Colonic mucosa (tissue), 4 donors: Measurements from ENCODE around the gene SMIM38. TPM values are rescaled to one million over a fixed set of nuclear protein-coding genes. Genes with fewer than 3 reads are reported as not detected.

ENCODE experiments used
- DNase-seq: peaks from one replicate; pipeline ENCODE4 v3.0.0-alpha.2; 2020
- H3K27ac ChIP-seq: fragments of 200-600 bp; one replicate; pipeline ENCODE4 v1.8.0; 2021
- H3K27me3 ChIP-seq: fragments of 200-600 bp; one replicate; pipeline ENCODE4 v1.8.0; 2021
- H3K36me3 ChIP-seq: fragments of 200-600 bp; one replicate; pipeline ENCODE4 v1.8.0; 2021
- H3K4me1 ChIP-seq: fragments of 200-600 bp; one replicate; pipeline ENCODE4 v1.8.0; 2021; ENCODE audit warnings: mild to moderate bottlenecking
- H3K4me3 ChIP-seq: fragments of 200-600 bp; one replicate; pipeline ENCODE4 v1.8.0; 2021
- H3K9ac ChIP-seq, 2 donors: one replicate each; pipeline ENCODE4 v1.7.0; 2013; ENCODE audit warnings: control low read depth in 2 of 2, low read depth in 2 of 2, low read length in 2 of 2
- H3K9me3 ChIP-seq: fragments of 200-600 bp; one replicate; pipeline ENCODE4 v1.8.0; 2021
- intact Hi-C: fragments of 100-400 bp; cut with DNase I; formaldehyde crosslinking; loops from one replicate; pipeline ENCODE4 v1.14.1; 2022
- total RNA-seq, 2 donors: library from RNA; stranded (reverse); fragmentation: NEBNext Ultra II Directional in 1 of 2; extraction: Animal tissue kit (Norgen Biotek cat#: 25700) in 1 of 2; gene quantifications; one replicate each; pipeline ENCODE4 v1.2.1, GENCODE V29; 2021
- TF ChIP-seq, protein P1 (sequence below): fragments of 200-600 bp; IDR thresholded peaks from one replicate; pipeline ENCODE4 v1.8.0; 2022; ENCODE audit warnings: antibody characterized with exemption, mild to moderate bottlenecking
- donor health status: healthy.
- donor health status: DM: no; HTN: no; CAD: no.
- donor health status: DM: no; HTN: no; CAD: no.

Gene SMIM38
- under 1 TPM in 1 of 2 donors, not detected in 1; 0.10 TPM for total RNA-seq

DNA sequence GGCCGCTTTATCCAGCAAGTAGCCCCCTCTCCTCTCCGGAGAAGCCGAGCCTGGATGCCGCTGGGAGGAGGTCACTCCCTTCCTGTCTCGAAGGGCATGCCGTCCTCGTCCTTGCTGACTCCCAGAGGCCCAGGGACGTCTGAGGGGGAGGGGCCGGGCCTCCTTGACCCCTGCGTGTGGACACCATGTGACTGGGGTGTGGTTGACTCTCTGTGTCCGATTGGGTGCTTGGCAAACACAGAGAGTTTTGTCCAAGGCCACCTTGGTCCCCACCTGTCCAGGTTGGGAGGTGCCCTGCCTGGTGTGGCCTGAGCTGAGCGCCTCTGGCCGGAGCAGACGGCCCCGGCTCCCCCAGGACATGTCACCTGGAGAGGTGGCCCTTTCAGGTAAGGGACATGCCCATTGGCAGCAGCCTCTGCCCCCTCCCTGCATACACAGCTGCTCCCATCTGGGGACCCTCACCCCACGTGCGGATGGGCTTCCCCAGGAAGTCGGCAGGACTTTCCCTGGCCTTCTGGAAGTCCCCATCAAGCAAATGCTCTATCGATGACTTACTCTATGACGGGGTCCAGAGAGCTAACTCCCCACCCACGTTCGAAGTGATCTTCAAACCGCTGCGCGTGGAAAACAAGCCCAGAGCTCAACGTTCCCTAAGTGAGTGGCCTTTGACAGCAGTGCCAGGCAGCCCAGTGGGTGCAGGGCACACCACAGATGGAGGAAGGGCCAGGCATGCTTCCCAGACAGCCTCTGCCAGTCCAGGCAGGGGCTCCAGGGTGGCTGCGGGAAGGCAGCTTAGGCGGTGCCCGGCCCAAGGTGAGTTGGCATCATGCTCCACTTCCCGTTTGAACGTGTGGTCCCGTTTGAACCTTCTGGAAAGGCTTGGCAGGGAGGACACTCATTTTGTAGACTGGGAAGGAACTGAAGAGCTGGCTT lies at the start of gene SMIM38:
Gene SMIM38, plus strand, starts transcription at position 634 of the 933 bp plus-strand sequence. CDS start 1,912 bp downstream, outside the sequence.
- Histone ChIP-seq H3K4me3 (no peak within 1 kb of the TSS), H3K9me3 (no peaks in the 10 kb centered on the region), H3K27me3 (peaks cover 3% of the 10 kb centered on the region), H3K9ac (no peak within 1 kb of the TSS), H3K4me1 (no peaks in the 10 kb centered on the region), H3K36me3 (no peaks in the 10 kb centered on the region), H3K27ac (no peak within 1 kb of the TSS)
- intact Hi-C loops: no loop called here
- TF ChIP-seq, protein P1, sequence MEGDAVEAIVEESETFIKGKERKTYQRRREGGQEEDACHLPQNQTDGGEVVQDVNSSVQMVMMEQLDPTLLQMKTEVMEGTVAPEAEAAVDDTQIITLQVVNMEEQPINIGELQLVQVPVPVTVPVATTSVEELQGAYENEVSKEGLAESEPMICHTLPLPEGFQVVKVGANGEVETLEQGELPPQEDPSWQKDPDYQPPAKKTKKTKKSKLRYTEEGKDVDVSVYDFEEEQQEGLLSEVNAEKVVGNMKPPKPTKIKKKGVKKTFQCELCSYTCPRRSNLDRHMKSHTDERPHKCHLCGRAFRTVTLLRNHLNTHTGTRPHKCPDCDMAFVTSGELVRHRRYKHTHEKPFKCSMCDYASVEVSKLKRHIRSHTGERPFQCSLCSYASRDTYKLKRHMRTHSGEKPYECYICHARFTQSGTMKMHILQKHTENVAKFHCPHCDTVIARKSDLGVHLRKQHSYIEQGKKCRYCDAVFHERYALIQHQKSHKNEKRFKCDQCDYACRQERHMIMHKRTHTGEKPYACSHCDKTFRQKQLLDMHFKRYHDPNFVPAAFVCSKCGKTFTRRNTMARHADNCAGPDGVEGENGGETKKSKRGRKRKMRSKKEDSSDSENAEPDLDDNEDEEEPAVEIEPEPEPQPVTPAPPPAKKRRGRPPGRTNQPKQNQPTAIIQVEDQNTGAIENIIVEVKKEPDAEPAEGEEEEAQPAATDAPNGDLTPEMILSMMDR: no peak
- no peak for DNase-seq

DNA sequence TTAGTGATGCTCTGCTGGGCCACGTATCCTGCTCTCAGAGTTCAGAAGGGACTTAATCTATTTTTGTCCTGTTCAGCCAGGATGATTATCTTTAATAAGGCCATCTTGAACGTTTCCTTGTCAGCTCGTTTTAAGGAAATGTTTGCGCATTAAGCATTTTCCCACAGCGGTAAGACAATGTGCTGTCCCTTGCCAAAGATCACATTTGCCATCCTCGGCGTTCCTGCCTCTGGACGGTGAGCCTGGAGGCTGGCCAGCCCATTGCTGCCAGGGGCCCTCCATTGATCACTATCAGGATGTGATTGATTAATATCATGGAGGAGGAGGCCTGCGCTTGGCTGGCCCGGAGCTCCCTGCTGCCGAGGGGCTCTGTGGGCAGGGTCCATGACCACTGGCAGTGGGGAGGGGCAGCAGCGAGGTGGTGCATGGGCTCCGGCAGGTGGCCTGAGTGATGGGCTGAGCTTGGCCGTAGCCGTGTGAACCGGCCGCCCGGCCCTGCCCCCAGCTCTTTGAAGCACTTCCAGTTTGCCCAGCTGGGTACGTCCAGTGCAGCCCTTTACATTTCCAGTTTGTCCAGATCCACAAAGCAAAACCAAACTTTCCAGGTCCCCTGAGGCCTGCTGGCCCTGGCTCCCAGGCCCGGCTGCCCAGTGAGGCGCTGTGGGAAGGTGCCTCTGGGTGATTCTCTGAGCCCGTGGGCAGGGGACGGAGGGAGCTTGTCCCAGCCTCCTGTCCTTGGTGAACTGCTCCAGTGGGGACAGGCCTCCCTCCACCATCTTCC lies 49.5 kb upstream of the SMIM38 start:
- no peak for DNase-seq
- no peaks in the 10 kb centered on the region for H3K27me3 ChIP-seq
- H3K27ac ChIP-seq: no peak overlapping the region
- intact Hi-C loops: no loop called here
- H3K9me3 ChIP-seq: no peaks in the 10 kb centered on the region
- no peak overlapping the region for H3K4me3 ChIP-seq
- TF ChIP-seq, protein P1: no peak
- H3K36me3 ChIP-seq: no peaks in the 10 kb centered on the region
- no peaks in the 10 kb centered on the region for H3K4me1 ChIP-seq
- H3K9ac ChIP-seq: no peak overlapping the region

DNA sequence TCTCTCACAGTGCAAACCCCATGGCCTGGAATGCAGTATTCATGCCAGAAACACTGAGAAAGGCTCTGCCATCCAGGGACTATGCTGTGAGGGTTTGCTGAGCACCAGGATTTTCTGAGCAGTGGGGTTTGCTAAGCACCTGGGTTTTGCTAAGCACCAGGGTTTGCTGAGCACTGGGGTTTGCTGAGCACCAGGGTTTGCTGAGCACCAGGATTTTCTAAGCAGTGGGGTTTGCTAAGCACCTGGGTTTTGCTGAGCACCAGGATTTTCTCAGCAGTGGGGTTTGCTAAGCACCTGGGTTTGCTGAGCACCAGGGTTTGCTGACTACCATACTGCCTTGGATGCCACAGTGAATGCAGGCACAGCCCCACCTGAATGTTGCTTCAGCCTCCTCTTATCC lies 48.3 kb upstream of the SMIM38 start:
- Histone ChIP-seq H3K27me3 (no peaks in the 10 kb centered on the region), H3K9me3 (no peaks in the 10 kb centered on the region), H3K36me3 (no peaks in the 10 kb centered on the region), H3K9ac (no peak overlapping the region), H3K4me3 (no peak overlapping the region), H3K27ac (no peak overlapping the region), H3K4me1 (no peaks in the 10 kb centered on the region)
- no peak for DNase-seq
- TF ChIP-seq, protein P1: no peak
- intact Hi-C loops: no loop called here

- Histone ChIP-seq H3K4me1 (no peaks in the 10 kb centered on the region), H3K4me3 (no peak overlapping the region), H3K27ac (no peak overlapping the region), H3K27me3 (no peaks in the 10 kb centered on the region), H3K9me3 (no peaks in the 10 kb centered on the region), H3K36me3 (no peaks in the 10 kb centered on the region), H3K9ac (no peak overlapping the region)
- TF ChIP-seq, protein P1: no peak
- DNase-seq: no peak
- intact Hi-C loops: no loop called here
Observed at GRCh38 chr11:69108030-69108429, 47.7 kb upstream of the SMIM38 start.

DNA sequence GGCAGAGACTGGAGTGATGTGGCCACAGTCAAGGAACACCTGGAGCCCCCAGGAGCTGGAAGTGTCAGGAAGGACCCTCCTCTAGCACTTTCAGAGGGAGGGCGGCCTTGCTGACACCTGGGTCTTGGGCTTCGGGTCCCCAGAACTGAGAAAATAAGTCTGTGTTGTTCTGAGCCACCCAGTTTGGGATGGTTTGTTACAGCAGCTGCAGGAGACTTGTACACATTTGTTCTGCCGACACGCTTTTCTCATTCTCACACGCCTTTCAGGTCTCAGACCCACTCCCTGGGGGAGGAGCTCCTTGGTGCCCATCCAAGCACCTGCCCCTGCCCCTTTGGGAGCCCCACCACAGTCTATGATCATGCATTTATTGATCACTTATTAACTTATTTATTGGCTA lies 47.2 kb upstream of the SMIM38 start:
- Histone ChIP-seq H3K27ac (no peak overlapping the region), H3K27me3 (no peaks in the 10 kb centered on the region), H3K36me3 (no peaks in the 10 kb centered on the region), H3K4me3 (no peak overlapping the region), H3K4me1 (no peaks in the 10 kb centered on the region), H3K9ac (no peak overlapping the region), H3K9me3 (no peaks in the 10 kb centered on the region)
- DNase-seq: no peak
- intact Hi-C loops: no loop called here
- TF ChIP-seq, protein P1: no peak
